Activated CD8-positive, alpha-beta memory T cell treated with anti-CD3 and anti-CD28 coated beads, Interleukin-2, amount 10 ng/mL, durations not matched to agents 7 days and 5 days (primary cell): ENCODE results near the gene DUSP10. TPM values are rescaled to one million over a fixed set of nuclear protein-coding genes. Genes with fewer than 3 reads are reported as not detected.

Experiments used
- ATAC-seq: fragments of 150-1000 bp; cut with Tn5 transposase; one replicate; pipeline ENCODE4 v1.10.0; 2021; ENCODE audit warnings: moderate library complexity
- CTCF ChIA-PET: fragments of 350-600 bp; sonication (Branson Sonifier 250); formaldehyde crosslinking; loops from one replicate; lab custom pipeline; 2021; ENCODE audit warnings: antibody characterized with exemption; lab: Charles Lee
- DNase-seq: peaks from one replicate; pipeline ENCODE4 v3.0.0-alpha.2; 2020
- H3K27ac Mint-ChIP-seq: one replicate; pipeline ENCODE4 v1.8.0; 2021; ENCODE audit warnings: mild to moderate bottlenecking, mixed read lengths
- H3K27me3 Mint-ChIP-seq: one replicate; pipeline ENCODE4 v1.8.0; 2021; ENCODE audit warnings: mixed read lengths
- H3K36me3 Mint-ChIP-seq: one replicate; pipeline ENCODE4 v1.8.0; 2021; ENCODE audit warnings: mild to moderate bottlenecking, mixed read lengths
- H3K4me1 Mint-ChIP-seq: one replicate; pipeline ENCODE4 v1.8.0; 2021; ENCODE audit warnings: mixed read lengths
- H3K4me3 Mint-ChIP-seq: one replicate; pipeline ENCODE4 v1.8.0; 2021; ENCODE audit warnings: mild to moderate bottlenecking, moderate library complexity, mixed read lengths
- H3K9me3 Mint-ChIP-seq: one replicate; pipeline ENCODE4 v1.8.0; 2022; ENCODE audit warnings: low read depth, mixed read lengths
- total RNA-seq, 2 experiments: library from RNA; stranded (reverse); gene quantifications; one replicate each; pipeline ENCODE4 v1.2.3, GENCODE V29; 2021

The DUSP10 gene
- total RNA-seq, 2 experiments from 2014 or later = 14.3 to 46.3 TPM

- ATAC-seq (no peak), DNase-seq (no peak)
- peaks cover 69% of the 10 kb centered on the region for H3K4me1 Mint-ChIP-seq
- peaks cover 45% of the 10 kb centered on the region for H3K36me3 Mint-ChIP-seq
- peak overlapping the region; percentile 52 for H3K27ac Mint-ChIP-seq
- peaks cover 2% of the 10 kb centered on the region for H3K9me3 Mint-ChIP-seq
- CTCF ChIA-PET = interaction anchor here (2.2 to 10.4 kb wide), 2 partner anchors 8 to 29 kb away, joined by 10 to 92 read pairs; partner anchors contain the start of gene DUSP10
- no peak overlapping the region for H3K4me3 Mint-ChIP-seq
- no peaks in the 10 kb centered on the region for H3K27me3 Mint-ChIP-seq
These were observed 27.4 kb downstream of the DUSP10 start for GRCh38 chr1:221714227-221715152.

- DNase-seq = peak; percentile 92
- Mint-ChIP-seq H3K27me3 (no peaks in the 10 kb centered on the region), H3K36me3 (peaks cover 33% of the 10 kb centered on the region), H3K9me3 (peaks cover 2% of the 10 kb centered on the region), H3K4me1 (peaks cover 81% of the 10 kb centered on the region), H3K4me3 (peak overlapping the region; percentile 59), H3K27ac (peak overlapping the region; percentile 100)
- peak; percentile 79 for ATAC-seq
- CTCF ChIA-PET = interaction anchor here (0.7 to 10.4 kb wide), 12 partner anchors 10 to 117 kb away, joined by 3 to 92 read pairs (median 4); partner anchors contain the start of gene DUSP10
These were observed 29.0 kb downstream of the DUSP10 start for GRCh38 chr1:221712776-221713431.

- H3K9me3 Mint-ChIP-seq = peaks cover 2% of the 10 kb centered on the region
- H3K4me1 Mint-ChIP-seq = peaks cover 85% of the 10 kb centered on the region
- no peaks in the 10 kb centered on the region for H3K27me3 Mint-ChIP-seq
These were observed 29.6 kb downstream of the DUSP10 start for GRCh38 chr1:221712198-221712684.

GRCh38 chr1:221711656-221712055 lies 30.2 kb downstream of the DUSP10 start:
- ATAC-seq = no peak
- Mint-ChIP-seq H3K4me3 (peak overlapping the region; percentile 6), H3K9me3 (peaks cover 2% of the 10 kb centered on the region), H3K27me3 (no peaks in the 10 kb centered on the region), H3K36me3 (peaks cover 30% of the 10 kb centered on the region), H3K27ac (peak overlapping the region; percentile 100), H3K4me1 (peaks cover 86% of the 10 kb centered on the region)
- CTCF ChIA-PET = interaction anchor here (1.0 to 10.4 kb wide), 5 partner anchors 14 to 73 kb away, joined by 3 to 92 read pairs (median 5); partner anchors contain the start of gene DUSP10
- DNase-seq = no peak

More at GRCh38 chr1:221712198-221712684, 29.6 kb downstream of the DUSP10 start:
- Mint-ChIP-seq H3K4me3 (peak overlapping the region; percentile 44), H3K27ac (peak overlapping the region; percentile 100), H3K36me3 (peaks cover 33% of the 10 kb centered on the region)
- CTCF ChIA-PET = interaction anchor here (0.7 to 10.4 kb wide), 11 partner anchors 10 to 118 kb away, joined by 3 to 92 read pairs (median 4); partner anchors contain the start of gene DUSP10
- peak; percentile 77 for ATAC-seq
- DNase-seq = peak; percentile 86

GRCh38 chr1:221711063-221711577 lies 30.8 kb downstream of the DUSP10 start:
- Mint-ChIP-seq H3K36me3 (peaks cover 32% of the 10 kb centered on the region), H3K4me3 (no peak overlapping the region), H3K9me3 (peaks cover 2% of the 10 kb centered on the region), H3K4me1 (peaks cover 85% of the 10 kb centered on the region), H3K27ac (peak overlapping the region; percentile 100), H3K27me3 (no peaks in the 10 kb centered on the region)
- no peak for DNase-seq
- no peak for ATAC-seq
- CTCF ChIA-PET = interaction anchor here (1.0 to 10.4 kb wide), 3 partner anchors 10 to 32 kb away, joined by 3 to 92 read pairs (median 10); partner anchors contain the start of gene DUSP10

GRCh38 chr1:221709854-221710253 lies 32.0 kb downstream of the DUSP10 start:
- Mint-ChIP-seq H3K36me3 (peaks cover 37% of the 10 kb centered on the region), H3K4me1 (peaks cover 76% of the 10 kb centered on the region), H3K27me3 (no peaks in the 10 kb centered on the region), H3K4me3 (no peak overlapping the region), H3K9me3 (peaks cover 1% of the 10 kb centered on the region), H3K27ac (no peak overlapping the region)
- ATAC-seq = no peak
- CTCF ChIA-PET = interaction anchor here (2.6 to 10.4 kb wide), 3 partner anchors 15 to 33 kb away, joined by 10 to 92 read pairs (median 11); partner anchors contain the start of gene DUSP10
- no peak for DNase-seq

GRCh38 chr1:221708987-221709386 lies 32.9 kb downstream of the DUSP10 start:
- CTCF ChIA-PET = interaction anchor here (1.1 to 10.4 kb wide), 5 partner anchors 16 to 301 kb away, joined by 3 to 92 read pairs (median 10); partner anchors contain the start of gene DUSP10
- Mint-ChIP-seq H3K4me1 (peaks cover 67% of the 10 kb centered on the region), H3K36me3 (peaks cover 36% of the 10 kb centered on the region), H3K27ac (peak overlapping the region; percentile 83), H3K4me3 (no peak overlapping the region), H3K9me3 (no peaks in the 10 kb centered on the region), H3K27me3 (no peaks in the 10 kb centered on the region)
- ATAC-seq (peak; percentile 7), DNase-seq (peak; percentile 62)

GRCh38 chr1:221708076-221708571 lies 33.8 kb downstream of the DUSP10 start:
- H3K4me1 Mint-ChIP-seq = peaks cover 62% of the 10 kb centered on the region
- DNase-seq = peak; percentile 84
- H3K36me3 Mint-ChIP-seq = peaks cover 40% of the 10 kb centered on the region
- CTCF ChIA-PET = interaction anchor here (1.0 to 10.4 kb wide), 9 partner anchors 11 to 757 kb away, joined by 3 to 92 read pairs (median 4); partner anchors contain the start of gene DUSP10
- H3K4me3 Mint-ChIP-seq = no peak overlapping the region
- H3K27ac Mint-ChIP-seq = peak overlapping the region; percentile 83
- H3K27me3 Mint-ChIP-seq = no peaks in the 10 kb centered on the region
- H3K9me3 Mint-ChIP-seq = no peaks in the 10 kb centered on the region
- peak; percentile 52 for ATAC-seq

- Mint-ChIP-seq H3K36me3 (peaks cover 46% of the 10 kb centered on the region), H3K9me3 (no peaks in the 10 kb centered on the region), H3K27me3 (no peaks in the 10 kb centered on the region), H3K4me1 (peaks cover 52% of the 10 kb centered on the region), H3K27ac (no peak overlapping the region), H3K4me3 (no peak overlapping the region)
- CTCF ChIA-PET = interaction anchor here (1.0 to 10.4 kb wide), 7 partner anchors 13 to 758 kb away, joined by 3 to 92 read pairs (median 3); partner anchors contain the start of gene DUSP10
- DNase-seq (no peak), ATAC-seq (no peak)
These were observed 34.9 kb downstream of the DUSP10 start for GRCh38 chr1:221706876-221707582.

- no peaks in the 10 kb centered on the region for H3K27me3 Mint-ChIP-seq
- H3K9me3 Mint-ChIP-seq = no peaks in the 10 kb centered on the region
- DNase-seq = no peak
- peaks cover 51% of the 10 kb centered on the region for H3K36me3 Mint-ChIP-seq
- H3K27ac Mint-ChIP-seq = no peak overlapping the region
- CTCF ChIA-PET = interaction anchor here (0.7 to 10.4 kb wide), 5 partner anchors 15 to 228 kb away, joined by 3 to 92 read pairs (median 3); partner anchors contain the start of gene DUSP10
- no peak overlapping the region for H3K4me3 Mint-ChIP-seq
- ATAC-seq = no peak
- peaks cover 44% of the 10 kb centered on the region for H3K4me1 Mint-ChIP-seq
These were observed 35.7 kb downstream of the DUSP10 start for GRCh38 chr1:221706191-221706590.

- no peak for ATAC-seq
- no peak for DNase-seq
- Mint-ChIP-seq H3K9me3 (no peaks in the 10 kb centered on the region), H3K4me1 (peaks cover 29% of the 10 kb centered on the region), H3K4me3 (no peak overlapping the region), H3K27me3 (no peaks in the 10 kb centered on the region), H3K36me3 (peaks cover 55% of the 10 kb centered on the region), H3K27ac (no peak overlapping the region)
- CTCF ChIA-PET = no interaction called here
These were observed 37.6 kb downstream of the DUSP10 start for GRCh38 chr1:221704306-221704705.
